ENCODE results near the gene NAV3.

NAV3 gene

GRCh38 chr12:77845831-77846230 is 15.1 kb downstream of the NAV3 start:
- no peak for DNase-seq

- DNase-seq, result no peak
Measured at GRCh38 chr12:77847060-77847541, 16.4 kb downstream of the NAV3 start.

GRCh38 chr12:77847680-77848431 is 17.2 kb downstream of the NAV3 start:
- no peak for DNase-seq

GRCh38 chr12:77850129-77850528 is 19.4 kb downstream of the NAV3 start:
- DNase-seq, result no peak

GRCh38 chr12:77850698-77851097 is 20.0 kb downstream of the NAV3 start:
- DNase-seq, result no peak

- no peak for DNase-seq
Measured at GRCh38 chr12:77855548-77855947, 24.9 kb downstream of the NAV3 start.

- no peak for DNase-seq
Measured at GRCh38 chr12:77861317-77861716, 30.6 kb downstream of the NAV3 start.

GRCh38 chr12:77865178-77865577 is 34.5 kb downstream of the NAV3 start:
- no peak for DNase-seq

- no peak for DNase-seq
Measured at GRCh38 chr12:77878901-77879300, 48.2 kb downstream of the NAV3 start.

GRCh38 chr12:77882709-77883108 is 52.0 kb downstream of the NAV3 start:
- DNase-seq, result no peak

- DNase-seq, result no peak
Measured at GRCh38 chr12:77888611-77889010, 57.9 kb downstream of the NAV3 start.

GRCh38 chr12:77891518-77892147 is 60.9 kb downstream of the NAV3 start:
- no peak for DNase-seq

- DNase-seq, result peak; percentile 26
Measured at GRCh38 chr12:77893918-77894317, 63.2 kb downstream of the NAV3 start.

- no peak for DNase-seq
Measured at GRCh38 chr12:77894556-77894955, 63.9 kb downstream of the NAV3 start.

GRCh38 chr12:77895699-77896098 is 65.0 kb downstream of the NAV3 start:
- DNase-seq, result no peak

- DNase-seq, result no peak
Measured at GRCh38 chr12:77907936-77908335, 77.2 kb downstream of the NAV3 start.

- DNase-seq, result peak; percentile 75
Measured at GRCh38 chr12:77914081-77914488, 83.4 kb downstream of the NAV3 start.

GRCh38 chr12:77915071-77915600 is 84.4 kb downstream of the NAV3 start:
- no peak for DNase-seq

- no peak for DNase-seq
Measured at GRCh38 chr12:77916276-77916675, 85.6 kb downstream of the NAV3 start.

- DNase-seq, result no peak
Measured at GRCh38 chr12:77918046-77918445, 87.4 kb downstream of the NAV3 start.

- DNase-seq, result no peak
Measured at GRCh38 chr12:77919450-77919849, 88.8 kb downstream of the NAV3 start.

GRCh38 chr12:77923882-77924281 is 93.2 kb downstream of the NAV3 start:
- DNase-seq, result no peak

- no peak for DNase-seq
Measured at GRCh38 chr12:77924703-77925102, 94.0 kb downstream of the NAV3 start.

- peak; percentile 93 for DNase-seq
Measured at GRCh38 chr12:77925536-77926108, 94.9 kb downstream of the NAV3 start.

All from NCI-H1105 treated with DMSO at 0.1 percent for 48 hours (cell line).